ENCODE data around the gene UFM1. TPM values are rescaled to one million over a fixed set of nuclear protein-coding genes. Genes with fewer than 3 reads are reported as not detected.

UFM1 gene
- total and polyA plus RNA-seq, 2 donors (not counting 3 experiments of a cell fraction or from before 2014, with no cell fraction given), result 16.8 to 51.5 TPM

GRCh38 chr13:38355595-38356119, 6.0 kb downstream of the UFM1 start:
- dilution Hi-C loops (cut with MboI; ENCODE audit: extremely low pct_ligation_motif_present, low sequenced_read_pairs), result no loop called here
- Histone ChIP-seq H2AFZ (ENCODE audit: low read depth, low read length) (no peak overlapping the region), H3K4me3 (replicated peaks in 1 of 3; ENCODE audit: insufficient read depth in 1 of 3, low read depth in 1 of 3, low read length in 3 of 3) (no peak overlapping the region), H3K27me3 (ENCODE audit: control insufficient read depth in 2 of 2, insufficient read depth in 2 of 2, low read length in 2 of 2) (no peaks in the 10 kb centered on the region), H3K27ac (ENCODE audit: insufficient read depth, low read depth, low read length) (no peak overlapping the region), H3K79me2 (ENCODE audit: control insufficient read depth, insufficient read depth, low read length) (peaks cover 25% of the 10 kb centered on the region), H4K20me1 (replicated peaks; ENCODE audit: control insufficient read depth, extremely low read depth, insufficient read depth, low read length) (peaks cover 3% of the 10 kb centered on the region), H3K36me3 (ENCODE audit: control insufficient read depth in 2 of 2, extremely low read depth in 1 of 2, insufficient read depth in 2 of 2, low read length in 2 of 2) (peaks cover 1 to 10% of the 10 kb centered on the region in 2 experiments), H3K4me1 (ENCODE audit: control insufficient read depth, extremely low read depth, insufficient read depth, low read length) (peaks cover 9% of the 10 kb centered on the region), H3K4me2 (ENCODE audit: insufficient read depth, low read length) (no peak overlapping the region), H3K9ac (replicated peaks; ENCODE audit: extremely low read depth, insufficient read depth, low read length) (no peak overlapping the region), H3K9me1 (replicated peaks; ENCODE audit: control insufficient read depth, extremely low read depth, insufficient read depth, low read length) (no peaks in the 10 kb centered on the region), H3K9me3 (replicated peaks; ENCODE audit: control insufficient read depth, insufficient read depth, low read length) (no peaks in the 10 kb centered on the region)
- no TSS peak for BruUV-seq (replicated peaks)
- intact Hi-C loops (cut with micrococcal nuclease), result no loop called here
- TF ChIP-seq MYC (IDR thresholded peaks at IDR 0.05; ENCODE audit: low read depth, low read length) (no peak), CTCF (IDR thresholded peaks at IDR 0.05; ENCODE audit: extremely low read depth in 1 of 2, insufficient read depth in 1 of 2, low read depth in 1 of 2, low read length in 2 of 2) (no peak), EZH2 (IDR thresholded peaks at IDR 0.05; ENCODE audit: borderline replicate concordance, low read depth, low read length, severe bottlenecking) (no peak), GATA2 (IDR thresholded peaks at IDR 0.05; ENCODE audit: insufficient read depth, insufficient read length, low read depth, low read length) (no peak), POLR2AphosphoS5 (IDR thresholded peaks at IDR 0.05; ENCODE audit: insufficient read depth, low read depth, low read length) (no peak), MAX (IDR thresholded peaks at IDR 0.05; ENCODE audit: insufficient read depth, insufficient read length) (no peak), JUN (IDR thresholded peaks at IDR 0.05; ENCODE audit: borderline replicate concordance, insufficient read depth, insufficient read length, low read depth) (no peak), POLR2A (IDR thresholded peaks at IDR 0.05; ENCODE audit: low read depth, low read length) (no peak), FOS (IDR thresholded peaks at IDR 0.05; ENCODE audit: borderline replicate concordance, insufficient read depth, low read length) (no peak)
- ChIA-PET CTCF (interaction anchor here (1.7 kb wide), 1 partner anchor 226 kb away, joined by 3 read pairs; no protein-coding TSS in a partner anchor), POLR2A (no interaction called here)
- FAIRE-seq (no peak), DNase-seq (ENCODE audit: low read depth, low spot score) (no peak)

Data from endothelial cell of umbilical vein (primary cell).